Right atrium auricular region (tissue), 2 donors: ENCODE results near the gene KRTAP10-11. TPM values are rescaled to one million over a fixed set of nuclear protein-coding genes. Genes with fewer than 3 reads are reported as not detected.

ENCODE experiments used
- DNase-seq: peaks from one replicate; pipeline ENCODE4 v3.0.0-alpha.2; 2019; ENCODE audit warnings: low spot score
- H3K27ac ChIP-seq, 2 donors: fragments of 200-600 bp; sonication (generic); 1 replicate in 1 of 2; 2 replicates in 1 of 2; pipeline ENCODE4 v1.5.1; 2016 to 2019
- H3K27me3 ChIP-seq, 2 donors: fragments of 200-600 bp; sonication (generic); one replicate each; pipeline versions ENCODE4 v1.5.1 to v1.6.0; 2017 to 2019
- H3K36me3 ChIP-seq: fragments of 200-600 bp; sonication (generic); one replicate; pipeline ENCODE4 v1.5.1; 2016
- H3K4me1 ChIP-seq, 2 donors: fragments of 200-600 bp; sonication (generic); one replicate each; pipeline versions ENCODE4 v1.5.1 to v1.6.0; 2017 to 2019
- H3K4me3 ChIP-seq, 2 donors: fragments of 200-600 bp; sonication (generic); 1 replicate in 1 of 2; 2 replicates in 1 of 2; pipeline ENCODE4 v1.5.1; 2017 to 2019; ENCODE audit warnings: mild to moderate bottlenecking in 1 of 2, moderate library complexity in 1 of 2
- H3K9me3 ChIP-seq, 2 donors: fragments of 200-600 bp; sonication (generic); one replicate each; pipeline ENCODE4 v1.5.1; 2019
- total RNA-seq, 2 donors: library from RNA; depleted of rRNA; stranded (reverse); fragments of >200 nt; gene quantifications; one replicate each; pipeline ENCODE4 v1.1.0, GENCODE V29; 2016
- TF ChIP-seq, protein P1 (sequence below), 2 donors: fragments of 200-600 bp; sonication (generic); IDR thresholded peaks; one replicate each; pipeline ENCODE4 v1.5.1; 2019; ENCODE audit warnings: antibody characterized with exemption in 2 of 2

The KRTAP10-11 gene
- total RNA-seq, 2 donors from 2014 or later: not detected

GRCh38 chr21:44614961-44615391 is 31.2 kb upstream of the KRTAP10-11 start:
- Histone ChIP-seq H3K27me3 (no peaks in the 10 kb centered on the region), H3K9me3 (peaks cover 3 to 5% of the 10 kb centered on the region in 2 donors), H3K36me3 (no peaks in the 10 kb centered on the region), H3K4me3 (no peak overlapping the region), H3K27ac (no peak overlapping the region), H3K4me1 (no peaks in the 10 kb centered on the region)
- TF ChIP-seq, protein P1, sequence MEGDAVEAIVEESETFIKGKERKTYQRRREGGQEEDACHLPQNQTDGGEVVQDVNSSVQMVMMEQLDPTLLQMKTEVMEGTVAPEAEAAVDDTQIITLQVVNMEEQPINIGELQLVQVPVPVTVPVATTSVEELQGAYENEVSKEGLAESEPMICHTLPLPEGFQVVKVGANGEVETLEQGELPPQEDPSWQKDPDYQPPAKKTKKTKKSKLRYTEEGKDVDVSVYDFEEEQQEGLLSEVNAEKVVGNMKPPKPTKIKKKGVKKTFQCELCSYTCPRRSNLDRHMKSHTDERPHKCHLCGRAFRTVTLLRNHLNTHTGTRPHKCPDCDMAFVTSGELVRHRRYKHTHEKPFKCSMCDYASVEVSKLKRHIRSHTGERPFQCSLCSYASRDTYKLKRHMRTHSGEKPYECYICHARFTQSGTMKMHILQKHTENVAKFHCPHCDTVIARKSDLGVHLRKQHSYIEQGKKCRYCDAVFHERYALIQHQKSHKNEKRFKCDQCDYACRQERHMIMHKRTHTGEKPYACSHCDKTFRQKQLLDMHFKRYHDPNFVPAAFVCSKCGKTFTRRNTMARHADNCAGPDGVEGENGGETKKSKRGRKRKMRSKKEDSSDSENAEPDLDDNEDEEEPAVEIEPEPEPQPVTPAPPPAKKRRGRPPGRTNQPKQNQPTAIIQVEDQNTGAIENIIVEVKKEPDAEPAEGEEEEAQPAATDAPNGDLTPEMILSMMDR (IDR thresholded peaks at IDR 0.05): no peak
- DNase-seq: peak; percentile 47

GRCh38 chr21:44615466-44615865 is 30.7 kb upstream of the KRTAP10-11 start:
- TF ChIP-seq, protein P1 (IDR thresholded peaks at IDR 0.05): no peak
- no peak overlapping the region for H3K4me3 ChIP-seq
- peak; percentile 30 for DNase-seq
- no peaks in the 10 kb centered on the region for H3K4me1 ChIP-seq
- H3K36me3 ChIP-seq: no peaks in the 10 kb centered on the region
- no peak overlapping the region for H3K27ac ChIP-seq
- peaks cover 0 to under 1% of the 10 kb centered on the region in 2 donors for H3K9me3 ChIP-seq
- no peaks in the 10 kb centered on the region for H3K27me3 ChIP-seq

- H3K27me3 ChIP-seq: no peaks in the 10 kb centered on the region
- H3K36me3 ChIP-seq: no peaks in the 10 kb centered on the region
- DNase-seq: peak; percentile 34
- no peaks in the 10 kb centered on the region for H3K9me3 ChIP-seq
- no peak overlapping the region for H3K27ac ChIP-seq
- H3K4me1 ChIP-seq: no peaks in the 10 kb centered on the region
- no peak overlapping the region for H3K4me3 ChIP-seq
- TF ChIP-seq, protein P1 (IDR thresholded peaks at IDR 0.05): no peak
Measured at GRCh38 chr21:44615911-44616590, 30.2 kb upstream of the KRTAP10-11 start.

- peak; percentile 26 for DNase-seq
- Histone ChIP-seq H3K9me3 (no peaks in the 10 kb centered on the region), H3K4me1 (no peaks in the 10 kb centered on the region), H3K4me3 (no peak overlapping the region), H3K27ac (no peak overlapping the region), H3K27me3 (no peaks in the 10 kb centered on the region), H3K36me3 (no peaks in the 10 kb centered on the region)
- TF ChIP-seq, protein P1 (IDR thresholded peaks at IDR 0.05): no peak
Measured at GRCh38 chr21:44616591-44616926, 29.7 kb upstream of the KRTAP10-11 start.

DNA sequence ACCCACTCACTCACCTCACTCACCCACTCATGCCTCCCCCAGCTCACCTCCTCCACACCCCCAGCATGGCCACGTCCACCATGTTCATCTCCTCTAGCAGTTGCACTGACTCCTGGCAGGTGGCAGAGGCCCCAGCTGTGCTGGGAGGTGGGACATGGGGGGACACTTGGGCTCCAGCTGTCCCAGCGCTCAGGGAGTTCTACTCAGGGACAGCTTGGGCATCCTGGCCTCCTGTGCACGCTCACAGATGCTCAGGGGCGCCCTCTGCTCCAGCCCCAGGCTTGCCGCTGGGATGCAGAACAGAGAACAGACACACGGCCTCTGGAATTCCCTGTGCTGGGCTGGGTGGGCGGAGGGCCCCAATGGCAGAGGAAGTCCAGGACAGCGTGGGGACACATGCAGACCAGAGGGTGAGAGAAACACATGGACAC is 29.1 kb upstream of the KRTAP10-11 start:
- H3K36me3 ChIP-seq: no peaks in the 10 kb centered on the region
- peak; percentile 53 for DNase-seq
- H3K4me3 ChIP-seq: no peak overlapping the region
- H3K9me3 ChIP-seq: no peaks in the 10 kb centered on the region
- no peaks in the 10 kb centered on the region for H3K4me1 ChIP-seq
- H3K27me3 ChIP-seq: no peaks in the 10 kb centered on the region
- no peak overlapping the region for H3K27ac ChIP-seq
- TF ChIP-seq, protein P1 (IDR thresholded peaks at IDR 0.05): no peak

DNA sequence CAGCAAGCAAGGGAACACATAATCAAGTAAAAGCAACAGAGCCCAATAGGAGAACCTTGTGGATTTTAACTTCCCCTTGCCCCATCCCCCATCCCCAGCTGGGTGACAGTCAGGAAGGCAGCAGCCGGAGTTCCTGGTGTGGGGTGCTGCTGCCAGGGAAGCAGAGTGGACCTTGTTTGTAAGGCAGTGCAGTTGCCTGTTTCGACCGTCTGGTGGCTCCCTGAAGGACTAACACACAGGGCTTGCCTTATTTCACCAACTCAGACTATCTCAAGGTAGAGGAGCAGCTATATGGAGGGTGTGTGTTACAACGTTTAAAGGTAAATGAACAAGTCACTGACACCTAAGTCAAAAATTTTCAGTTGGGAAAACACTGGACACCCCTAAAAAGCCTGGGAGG is 27.7 kb upstream of the KRTAP10-11 start:
- peaks cover 0 to 6% of the 10 kb centered on the region in 2 donors for H3K9me3 ChIP-seq
- H3K27ac ChIP-seq: no peak overlapping the region
- DNase-seq: peak; percentile 58
- no peaks in the 10 kb centered on the region for H3K36me3 ChIP-seq
- H3K4me1 ChIP-seq: no peaks in the 10 kb centered on the region
- TF ChIP-seq, protein P1 (IDR thresholded peaks at IDR 0.05): peak in 1 of 2 donors; percentile 37
- no peaks in the 10 kb centered on the region for H3K27me3 ChIP-seq
- no peak overlapping the region for H3K4me3 ChIP-seq
